Spleen (tissue), 7 donors: ENCODE data around the gene LRCH1.
"Not testable (repeated sequence)": the region's sequence is repeated elsewhere in the genome, so short reads cannot be mapped to it uniquely, and the experiment has no call there.

Experiments
- CTCF ChIP-seq, 11 experiments: fragments of 200-600 bp in 7 of 11; fragments of 450-650 bp in 4 of 11; sonication (generic) in 4 of 11; IDR thresholded peaks in 8 of 11; conservative IDR thresholded peaks in 3 of 11; 1 replicate in 7 of 11; 2 replicates in 4 of 11; pipeline versions ENCODE4 v1.4.0 to v1.8.0; 2016 to 2021; ENCODE audit warnings: antibody characterized with exemption in 11 of 11, inconsistent platforms in 4 of 11, mild to moderate bottlenecking in 1 of 11
- POLR2A ChIP-seq, 3 donors: fragments of 450-650 bp; IDR thresholded peaks; one replicate each; pipeline ENCODE4 v1.5.1; 2017; ENCODE audit warnings: antibody characterized with exemption in 3 of 3, mild to moderate bottlenecking in 1 of 3
- POLR2AphosphoS5 ChIP-seq, 3 donors: sonication (generic); formaldehyde crosslinking; IDR thresholded peaks; one replicate each; pipeline ENCODE4 v1.5.1; 2017; ENCODE audit warnings: antibody characterized with exemption in 3 of 3
- donor health status: DM: no; HTN: no; CAD: no; lungs with moderate emphysema.
- donor health status: DM: no; HTN: no; CAD: no.
- donor health status: DM: no; HTN: no; CAD: no.

GRCh38 chr13:46769925-46770324, 217.0 kb downstream of the LRCH1 start:
- not testable (repeated sequence) for TF ChIP-seq CTCF (IDR thresholded peaks at IDR 0.05 in 8 of 11, conservative IDR thresholded peaks at IDR 0.05 in 3 of 11); POLR2AphosphoS5 (IDR thresholded peaks at IDR 0.05); POLR2A (IDR thresholded peaks at IDR 0.05)
